HG02884 (cell line): ENCODE results near the gene ZNF296.
"Not testable (repeated sequence)": the region's sequence is repeated elsewhere in the genome, so short reads cannot be mapped to it uniquely, and the experiment has no call there.

Source experiments
- ATAC-seq: cut with Tn5 transposase; IDR thresholded peaks from one replicate; pipeline ENCODE4 v1.9.1; 2021; ENCODE audit warnings: mild to moderate bottlenecking, moderate library complexity; ENCODE audit not compliant: unreplicated experiment

ZNF296 gene

GRCh38 chr19:45076029-45076850 lies at the start of gene ZNF296:
Gene ZNF296, minus strand, starts transcription at chr19:45076478. Its CDS starts 105 bp downstream, at chr19:45076373.
- ATAC-seq, result peak; percentile 47

GRCh38 chr19:45125360-45125759 lies 49.1 kb upstream of the ZNF296 start:
- no peak for ATAC-seq

DNA sequence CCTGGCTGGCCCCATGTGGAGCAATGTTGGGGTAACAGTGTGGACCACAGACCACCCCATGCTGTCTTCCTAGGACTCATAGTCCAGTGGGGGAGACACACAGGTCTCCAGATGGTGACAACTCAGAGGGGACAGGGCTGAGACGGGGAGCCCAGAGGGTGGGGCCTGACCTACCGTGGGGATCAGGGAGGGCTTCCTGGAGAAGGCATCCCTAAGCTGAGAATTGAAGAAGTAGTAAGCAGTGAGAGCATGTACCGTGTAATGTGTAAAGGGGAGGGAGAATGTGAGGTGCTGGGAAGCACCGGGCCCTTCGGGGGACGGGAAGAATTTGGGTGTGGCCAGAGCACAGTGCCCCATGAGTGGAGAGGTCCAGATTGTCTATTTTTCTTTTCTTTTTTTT lies 47.7 kb upstream of the ZNF296 start:
- no peak for ATAC-seq

GRCh38 chr19:45123440-45123850 lies 47.2 kb upstream of the ZNF296 start:
- ATAC-seq, result no peak

- no peak for ATAC-seq
Measured at GRCh38 chr19:45122832-45123231, 46.6 kb upstream of the ZNF296 start.

GRCh38 chr19:45121827-45122345 lies 45.6 kb upstream of the ZNF296 start:
- ATAC-seq, result no peak

GRCh38 chr19:45119582-45119981 lies 43.3 kb upstream of the ZNF296 start:
- ATAC-seq, result no peak

DNA sequence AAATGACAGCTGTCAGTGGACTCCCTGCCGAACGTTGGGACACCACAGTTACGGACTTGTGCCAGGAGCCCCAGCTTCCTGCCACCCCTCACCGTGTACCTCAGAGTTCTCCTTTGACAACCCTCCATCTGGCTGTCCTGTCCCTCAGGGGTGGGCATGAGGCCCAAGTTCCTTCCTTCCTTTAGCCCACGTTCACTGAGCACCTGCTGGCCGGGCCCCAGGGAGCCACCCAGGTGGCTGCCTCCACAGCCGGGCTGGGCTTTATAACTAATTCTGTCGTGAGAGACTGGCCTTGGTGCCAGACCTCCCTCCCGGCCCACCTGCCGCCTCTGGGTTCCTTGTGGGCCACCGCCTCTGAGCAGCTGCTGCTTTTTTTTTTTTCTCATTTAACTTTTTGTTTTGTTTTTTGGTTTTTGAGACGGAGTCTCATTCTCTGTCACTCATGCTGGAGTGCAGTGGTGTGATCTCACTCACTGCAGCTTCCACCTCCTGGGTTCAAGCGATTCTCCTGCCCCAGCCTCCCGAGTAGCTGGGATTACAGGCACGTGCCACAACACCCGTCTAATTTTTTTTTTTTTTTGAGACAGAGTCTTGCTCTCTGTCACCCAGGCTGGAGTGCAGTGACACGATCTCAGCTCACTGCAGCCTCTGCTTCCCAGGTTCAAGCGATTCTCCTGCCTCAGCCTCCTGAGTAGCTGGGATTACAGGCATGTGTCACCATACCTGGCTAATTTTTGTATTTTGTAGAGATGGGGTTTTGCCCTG lies 42.5 kb upstream of the ZNF296 start:
- ATAC-seq, result not testable (repeated sequence)

DNA sequence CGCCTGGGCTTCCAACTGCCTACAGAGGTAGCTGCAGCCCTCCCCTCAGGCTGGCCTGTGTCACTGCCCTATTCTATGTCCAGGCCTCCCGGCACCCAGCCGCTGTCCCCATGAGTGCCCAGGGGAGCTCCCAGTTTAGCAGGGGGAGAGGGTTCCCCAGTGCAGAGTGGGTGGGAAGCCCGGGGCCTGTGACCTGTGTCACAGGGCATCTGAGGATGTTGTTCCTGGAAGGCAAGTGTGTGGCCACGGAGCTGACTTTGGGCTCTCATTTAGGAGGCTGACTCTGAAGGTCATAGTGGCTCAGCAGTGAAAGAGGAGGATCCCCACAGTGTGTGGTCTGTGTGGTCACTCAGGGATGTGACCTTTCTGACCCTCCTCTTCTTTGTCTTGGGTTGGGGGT lies 41.8 kb upstream of the ZNF296 start:
- no peak for ATAC-seq

DNA sequence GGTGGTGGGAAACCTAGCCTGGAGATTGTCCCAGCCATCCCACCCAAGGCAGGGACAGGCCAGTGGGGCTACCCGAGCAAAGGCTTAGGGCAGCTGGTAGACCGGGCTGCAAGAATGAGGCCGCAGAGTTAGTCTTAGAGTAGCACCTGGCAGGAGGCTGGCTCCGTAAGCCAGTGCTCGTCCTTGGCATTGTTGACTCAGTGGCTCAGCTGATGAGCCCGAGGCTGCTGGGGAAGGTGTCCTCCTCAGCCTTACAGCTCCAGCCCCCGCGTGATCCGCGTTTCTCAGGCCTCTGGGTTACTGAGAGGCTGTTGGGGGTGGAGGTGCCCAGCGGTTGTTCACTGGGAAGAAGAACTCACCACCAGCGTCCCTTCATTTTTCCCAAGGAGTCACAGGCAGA lies 41.4 kb upstream of the ZNF296 start:
- ATAC-seq, result no peak

DNA sequence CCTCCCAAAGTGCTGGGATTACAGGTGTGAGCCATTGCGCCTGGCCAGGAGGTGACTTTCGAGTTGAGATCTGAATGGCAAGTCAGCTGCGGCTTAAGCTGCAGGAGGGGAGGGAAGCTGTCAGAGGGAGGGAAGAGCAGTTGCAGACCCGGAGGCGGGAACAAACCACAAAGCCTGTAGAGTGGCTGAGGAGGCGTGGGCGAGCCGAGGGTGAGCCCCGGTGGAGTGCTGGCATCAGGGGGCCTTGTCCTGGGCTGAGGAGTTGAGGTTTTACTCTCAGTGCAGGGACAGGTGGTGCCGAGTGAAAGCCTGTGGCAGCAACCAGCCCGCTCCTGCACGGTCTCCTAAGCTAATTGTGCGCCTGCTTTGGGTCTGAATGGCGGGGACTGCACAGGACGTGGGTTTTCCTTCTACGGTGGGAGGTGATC lies 40.9 kb upstream of the ZNF296 start:
- no peak for ATAC-seq

GRCh38 chr19:45115809-45116615 lies 39.7 kb upstream of the ZNF296 start:
- ATAC-seq, result no peak

GRCh38 chr19:45114116-45114515 lies 37.8 kb upstream of the ZNF296 start:
- no peak for ATAC-seq

GRCh38 chr19:45113628-45114027 lies 37.4 kb upstream of the ZNF296 start:
- no peak for ATAC-seq

DNA sequence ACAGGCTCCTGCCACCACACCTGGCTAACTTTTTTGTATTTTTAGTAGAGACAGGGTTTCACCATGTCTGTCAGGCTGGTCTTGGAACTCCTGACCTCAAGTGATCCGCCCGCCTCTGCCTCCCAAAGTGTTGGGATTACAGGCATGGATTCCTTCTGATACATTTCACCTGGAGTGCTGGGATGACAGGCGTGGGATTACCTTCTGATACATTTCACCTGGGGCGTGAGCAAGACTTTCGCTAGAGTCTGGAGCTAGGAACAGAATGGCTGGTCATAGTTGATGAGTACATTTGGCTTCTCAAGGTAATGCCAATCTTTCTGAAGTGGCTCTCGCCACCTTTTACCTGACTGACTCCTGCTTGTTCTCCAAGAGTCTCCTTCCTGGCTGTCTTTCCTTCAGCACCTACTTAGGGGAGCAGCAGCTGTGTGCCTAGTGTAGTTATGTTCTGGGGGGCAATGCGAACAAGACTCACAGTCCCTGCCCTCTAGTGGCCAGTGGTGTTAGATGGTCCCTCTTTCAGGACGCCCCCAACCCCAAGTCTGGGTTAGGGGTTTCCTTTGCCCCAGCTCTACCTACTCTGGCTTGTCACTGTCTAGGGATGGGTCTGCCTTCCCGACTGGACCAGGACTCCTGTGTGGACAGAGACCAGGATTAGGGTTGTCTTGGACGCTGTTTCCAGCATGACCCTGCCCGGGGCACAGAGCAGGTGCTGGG lies 36.0 kb upstream of the ZNF296 start:
- ATAC-seq, result no peak

DNA sequence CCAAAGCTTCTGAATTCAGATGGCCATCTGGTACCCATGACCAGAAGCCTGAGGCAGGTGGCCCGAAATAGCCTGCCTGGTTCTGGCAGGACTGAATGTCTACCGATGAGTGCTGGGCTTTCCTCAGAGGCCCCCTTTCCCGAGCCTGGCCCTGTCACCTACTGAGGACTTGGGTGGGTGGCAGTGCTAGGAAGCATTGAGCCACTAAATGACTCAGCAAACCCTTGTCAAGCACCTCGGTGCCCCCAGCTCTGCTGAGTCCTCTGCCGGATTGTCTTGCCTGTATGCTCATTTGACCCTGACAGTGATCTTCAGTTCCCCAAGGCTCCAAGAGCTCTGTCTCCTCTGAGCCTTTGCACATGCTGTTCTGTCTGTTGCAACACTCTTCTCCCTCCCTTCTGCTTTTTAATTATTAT lies 34.6 kb upstream of the ZNF296 start:
- ATAC-seq, result no peak

DNA sequence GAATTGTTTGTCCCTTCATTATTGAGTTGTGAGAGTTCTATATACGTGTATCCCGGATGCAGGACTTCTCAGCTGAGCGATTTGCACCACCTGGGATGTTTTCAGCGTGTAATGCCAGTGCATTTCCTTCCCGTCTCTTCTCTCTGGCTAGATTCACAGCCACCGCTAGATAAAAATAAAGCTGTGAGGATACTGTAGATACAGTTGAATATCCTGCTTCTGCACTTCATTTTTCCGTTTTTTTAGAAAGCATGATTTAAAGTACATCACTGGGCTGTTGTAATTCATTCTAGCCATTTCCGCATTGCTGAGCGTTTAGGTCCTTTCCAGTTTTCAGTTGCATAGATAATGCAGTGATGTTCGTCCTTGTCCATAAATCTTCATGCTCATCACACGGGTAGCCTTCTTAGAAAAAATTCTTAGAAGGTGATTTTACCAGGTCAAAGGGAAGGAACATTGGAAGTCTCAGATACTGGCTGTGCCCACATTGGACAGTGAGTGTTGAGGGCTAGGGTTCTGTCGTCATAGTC lies 31.4 kb upstream of the ZNF296 start:
- no peak for ATAC-seq

GRCh38 chr19:45106363-45106762 lies 30.1 kb upstream of the ZNF296 start:
- not testable (repeated sequence) for ATAC-seq

DNA sequence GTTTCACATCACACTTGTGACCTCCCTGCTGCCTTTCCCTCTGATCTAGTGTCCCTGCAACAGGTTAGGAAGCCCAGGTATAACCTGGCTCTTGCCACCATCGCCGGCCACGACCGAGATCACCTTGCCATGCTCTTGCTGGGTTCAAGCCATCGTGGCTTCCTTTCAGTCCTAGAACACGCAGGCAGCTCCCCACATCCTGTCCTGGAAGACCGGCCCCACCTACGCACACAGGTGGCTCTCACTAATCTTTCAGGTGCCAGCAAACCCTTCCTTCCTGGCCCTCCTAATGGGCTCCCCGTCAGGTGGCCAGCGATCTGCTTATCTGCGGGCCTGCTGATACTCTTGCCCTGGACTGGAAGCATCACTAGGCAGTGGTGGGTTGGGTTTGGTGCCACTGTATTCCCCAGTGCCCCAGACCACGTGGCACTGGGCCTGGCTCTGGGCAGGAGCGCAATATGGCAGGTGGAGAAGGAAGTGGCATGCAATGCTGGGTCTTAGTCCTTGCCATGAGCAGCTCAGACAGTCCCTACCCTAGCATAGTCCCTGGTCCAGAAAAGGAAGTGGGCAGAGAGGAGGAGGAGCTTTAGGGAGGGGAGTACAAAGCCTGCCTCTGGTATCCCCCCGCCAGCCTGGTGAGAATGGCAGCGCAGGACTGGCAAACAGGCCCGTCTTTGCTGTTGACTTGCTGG lies 28.5 kb upstream of the ZNF296 start:
- ATAC-seq, result no peak
